B cell (primary cell): Measurements from ENCODE around the gene PCDH9. TPM values are rescaled to one million over a fixed set of nuclear protein-coding genes. Genes with fewer than 3 reads are reported as not detected.

Experiments
- ATAC-seq: fragments of 200-7000 bp; cut with Tn5 transposase; one replicate; pipeline ENCODE4 v1.10.0; 2021; ENCODE audit warnings: low read depth, mild to moderate bottlenecking, moderate number of reproducible peaks, moderate library complexity
- CTCF ChIA-PET: fragments of 350-600 bp; sonication (Branson Sonifier 250); formaldehyde crosslinking; loops from one replicate; lab custom pipeline; 2021; ENCODE audit warnings: antibody characterized with exemption, inconsistent platforms; lab: Charles Lee
- POLR2A ChIA-PET: fragments of 350-600 bp; sonication (Branson Sonifier 250); formaldehyde crosslinking; loops from one replicate; lab custom pipeline; 2021; ENCODE audit warnings: antibody characterized with exemption; lab: Charles Lee
- DNase-seq: peaks from one replicate; pipeline ENCODE4 v3.0.0; 2013
- H2AFZ ChIP-seq: 2 replicates; pipeline ENCODE4 v1.6.1; 2012; ENCODE audit warnings: mild to moderate bottlenecking, low read depth, low read length; ENCODE audit not compliant: insufficient read depth, poor library complexity, severe bottlenecking
- H3K27ac ChIP-seq, 2 donors: 1 replicate in 1 of 2; 2 replicates in 1 of 2; pipeline ENCODE4 v1.5.1; 2012 to 2013; ENCODE audit warnings: low read length in 2 of 2, mild to moderate bottlenecking in 2 of 2, moderate library complexity in 1 of 2
- H3K27me3 ChIP-seq, 4 experiments: fragments of 200-600 bp in 1 of 4; sonication (generic) in 1 of 4; replicated peaks in 1 of 4; 1 replicate in 2 of 4; 2 replicates in 2 of 4; pipeline versions ENCODE4 v1.6.1 to v1.7.0; 2013 to 2016; ENCODE audit warnings: low read length in 3 of 4, mild to moderate bottlenecking in 2 of 4, mixed read lengths in 1 of 4, moderate library complexity in 1 of 4; ENCODE audit not compliant: insufficient read depth in 4 of 4, control insufficient read depth in 3 of 4; ENCODE audit errors: control extremely low read depth in 1 of 4
- H3K36me3 ChIP-seq, 2 experiments: replicated peaks in 1 of 2; 1 replicate in 1 of 2; 2 replicates in 1 of 2; pipeline versions ENCODE4 v1.6.1 to v1.7.1; 2013; ENCODE audit warnings: low read length in 1 of 2; ENCODE audit not compliant: insufficient read depth in 2 of 2, control insufficient read depth in 1 of 2; ENCODE audit errors: control extremely low read depth in 1 of 2, extremely low read depth in 1 of 2
- H3K4me1 ChIP-seq, 2 donors: fragments of 200-600 bp in 1 of 2; sonication (generic) in 1 of 2; 1 replicate in 1 of 2; 2 replicates in 1 of 2; pipeline versions ENCODE4 v1.5.1 to v1.6.1; 2013 to 2017; ENCODE audit warnings: low read length in 2 of 2; ENCODE audit not compliant: control insufficient read depth in 2 of 2, insufficient read depth in 2 of 2
- H3K4me2 ChIP-seq: replicated peaks from 2 replicates; pipeline ENCODE3; 2012; ENCODE audit warnings: mild to moderate bottlenecking, low read depth, low read length; ENCODE audit not compliant: poor library complexity, severe bottlenecking
- H3K4me3 ChIP-seq, 5 experiments: fragments of 200-600 bp in 1 of 5; sonication (generic) in 1 of 5; 1 replicate in 3 of 5; 2 replicates in 2 of 5; pipeline versions ENCODE4 v1.5.1 to v1.7.0; 2011 to 2016; ENCODE audit warnings: low read length in 4 of 5, mild to moderate bottlenecking in 4 of 5, low read depth in 2 of 5, control low read depth in 1 of 5, moderate library complexity in 1 of 5; ENCODE audit not compliant: insufficient read depth in 1 of 5; ENCODE audit errors: control extremely low read depth in 1 of 5, extremely low read depth in 1 of 5
- H3K79me2 ChIP-seq: fragments of 200-600 bp; sonication (generic); one replicate; pipeline ENCODE4 v1.6.0; 2016; ENCODE audit warnings: low read length; ENCODE audit not compliant: control insufficient read depth, insufficient read depth
- H3K9ac ChIP-seq: fragments of 200-600 bp; sonication (generic); 2 replicates; pipeline ENCODE4 v1.6.1; 2017; ENCODE audit warnings: mild to moderate bottlenecking, low read length, moderate library complexity
- H3K9me3 ChIP-seq, 3 donors: one replicate each; pipeline versions ENCODE4 v1.6.1 to v1.7.1; 2013; ENCODE audit warnings: low read length in 2 of 3; ENCODE audit not compliant: control insufficient read depth in 2 of 3, insufficient read depth in 1 of 3; ENCODE audit errors: control extremely low read depth in 1 of 3
- H4K20me1 ChIP-seq: 2 replicates; pipeline ENCODE4 v1.6.0; 2012; ENCODE audit warnings: mild to moderate bottlenecking, low read length; ENCODE audit not compliant: insufficient read depth, control insufficient read depth, poor library complexity, severe bottlenecking
- H3K27ac Mint-ChIP-seq: one replicate; pipeline ENCODE4 v1.8.0; 2021; ENCODE audit warnings: mixed read lengths
- H3K27me3 Mint-ChIP-seq: one replicate; pipeline ENCODE4 v1.8.0; 2021; ENCODE audit warnings: mixed read lengths
- H3K4me1 Mint-ChIP-seq: one replicate; pipeline ENCODE4 v1.8.0; 2021; ENCODE audit warnings: mixed read lengths
- H3K4me3 Mint-ChIP-seq: one replicate; pipeline ENCODE4 v1.8.0; 2021; ENCODE audit warnings: mixed read lengths
- H3K9me3 Mint-ChIP-seq: one replicate; pipeline ENCODE4 v1.8.0; 2022; ENCODE audit warnings: mixed read lengths; ENCODE audit not compliant: insufficient read depth
- EZH2 ChIP-seq: IDR thresholded peaks from 2 replicates; pipeline ENCODE4 v1.6.1; 2012; ENCODE audit warnings: borderline replicate concordance, low read depth, mild to moderate bottlenecking, moderate library complexity, low read length; ENCODE audit not compliant: insufficient read depth, poor library complexity, severe bottlenecking
- WGBS: methylation state at CpG from one replicate; pipeline ENCODE4 v1.1.5; 2013; ENCODE audit warnings: missing lambda C conversion rate; ENCODE audit not compliant: insufficient coverage; 5-methylcytosine and 5-hydroxymethylcytosine counted together
- intact Hi-C: fragments of 100-400 bp; cut with micrococcal nuclease; formaldehyde crosslinking; loops from one replicate; pipeline ENCODE4 v1.10.0; 2022
- polyA plus RNA-seq: library from polyadenylated mRNA; depleted of rRNA; stranded (reverse); fragments of >200 nt; gene quantifications from 2 replicates; pipeline ENCODE4 v1.2.3, GENCODE V29; 2012
- total RNA-seq, 2 donors: library from RNA; stranded (reverse); fragments of 120-200 nt in 1 of 2; gene quantifications; 1 replicate in 1 of 2; 2 replicates in 1 of 2; pipeline versions ENCODE4 v1.2.3 to v1.2.4, GENCODE V29; 2013 to 2022
- TF ChIP-seq, protein P1 (sequence below): fragments of 200-600 bp; IDR thresholded peaks from one replicate; pipeline ENCODE4 v1.8.0; 2022; ENCODE audit warnings: antibody characterized with exemption, mild to moderate bottlenecking

Gene PCDH9
- total and polyA plus RNA-seq, 2 donors (not counting 1 experiment from before 2014, with no cell fraction given) = 13.1 to 21.8 TPM

DNA sequence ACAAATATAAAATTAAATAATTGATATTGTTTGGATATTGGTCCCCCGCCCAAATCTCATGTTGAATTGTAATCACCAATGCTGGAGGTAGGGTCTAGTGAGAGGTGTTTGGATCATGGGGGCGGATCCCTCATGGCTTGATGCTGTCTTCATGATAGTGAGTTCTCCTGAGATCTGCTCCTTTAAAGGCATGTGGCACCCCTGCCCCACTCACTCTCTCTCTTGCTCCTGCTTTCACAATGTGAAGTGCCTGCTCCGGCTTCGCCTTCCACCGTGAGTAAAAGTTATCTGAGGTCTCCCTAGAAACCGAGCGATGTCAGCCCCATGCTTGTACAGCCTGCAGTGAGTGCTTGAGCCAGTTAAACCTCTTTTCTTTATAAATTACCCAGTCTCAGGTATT is 248.2 kb downstream of the PCDH9 start:
- Histone ChIP-seq H3K4me1 (no peaks in the 10 kb centered on the region), H3K4me2 (no peak overlapping the region), H3K27ac (no peak overlapping the region), H4K20me1 (no peaks in the 10 kb centered on the region), H3K9me3 (peaks cover 0 to 1% (median 0%) of the 10 kb centered on the region in 3 donors), H3K27me3 (no peaks in the 10 kb centered on the region), H3K9ac (no peak overlapping the region), H2AFZ (no peak overlapping the region), H3K79me2 (no peaks in the 10 kb centered on the region), H3K36me3 (no peaks in the 10 kb centered on the region), H3K4me3 (no peak overlapping the region)
- H3K4me1 Mint-ChIP-seq = peaks cover 2% of the 10 kb centered on the region
- TF ChIP-seq, protein P1, sequence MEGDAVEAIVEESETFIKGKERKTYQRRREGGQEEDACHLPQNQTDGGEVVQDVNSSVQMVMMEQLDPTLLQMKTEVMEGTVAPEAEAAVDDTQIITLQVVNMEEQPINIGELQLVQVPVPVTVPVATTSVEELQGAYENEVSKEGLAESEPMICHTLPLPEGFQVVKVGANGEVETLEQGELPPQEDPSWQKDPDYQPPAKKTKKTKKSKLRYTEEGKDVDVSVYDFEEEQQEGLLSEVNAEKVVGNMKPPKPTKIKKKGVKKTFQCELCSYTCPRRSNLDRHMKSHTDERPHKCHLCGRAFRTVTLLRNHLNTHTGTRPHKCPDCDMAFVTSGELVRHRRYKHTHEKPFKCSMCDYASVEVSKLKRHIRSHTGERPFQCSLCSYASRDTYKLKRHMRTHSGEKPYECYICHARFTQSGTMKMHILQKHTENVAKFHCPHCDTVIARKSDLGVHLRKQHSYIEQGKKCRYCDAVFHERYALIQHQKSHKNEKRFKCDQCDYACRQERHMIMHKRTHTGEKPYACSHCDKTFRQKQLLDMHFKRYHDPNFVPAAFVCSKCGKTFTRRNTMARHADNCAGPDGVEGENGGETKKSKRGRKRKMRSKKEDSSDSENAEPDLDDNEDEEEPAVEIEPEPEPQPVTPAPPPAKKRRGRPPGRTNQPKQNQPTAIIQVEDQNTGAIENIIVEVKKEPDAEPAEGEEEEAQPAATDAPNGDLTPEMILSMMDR = no peak
- TF ChIP-seq EZH2 = no peak
- no peak for ATAC-seq
- intact Hi-C loops = no loop called here
- H3K27me3 Mint-ChIP-seq = no peaks in the 10 kb centered on the region
- H3K27ac Mint-ChIP-seq = no peak overlapping the region
- 100% methylated on average over 3 of the region's 7 CpGs for WGBS
- no peak overlapping the region for H3K4me3 Mint-ChIP-seq
- POLR2A ChIA-PET = no interaction called here
- CTCF ChIA-PET = no interaction called here
- no peak for DNase-seq
- peaks cover 2% of the 10 kb centered on the region for H3K9me3 Mint-ChIP-seq

DNA sequence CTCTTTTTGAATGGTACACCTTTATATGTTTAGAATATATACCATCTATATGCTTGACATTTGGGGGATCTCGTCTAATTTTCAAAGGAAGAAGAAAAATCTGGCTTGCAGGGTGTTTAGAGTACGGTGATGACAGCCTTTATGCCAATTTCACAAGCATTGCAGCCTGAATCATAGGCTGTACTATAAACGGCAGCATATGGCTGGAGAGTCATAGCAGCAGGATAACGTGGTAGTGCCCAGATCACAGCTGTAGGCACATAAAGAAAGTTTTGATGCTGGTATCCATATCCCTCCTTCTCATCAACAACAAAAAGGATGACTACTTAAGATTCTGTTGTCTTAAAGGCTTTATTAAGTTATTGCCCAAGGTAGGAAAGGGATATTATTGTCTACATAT is 253.0 kb downstream of the PCDH9 start:
- H3K4me3 Mint-ChIP-seq = no peak overlapping the region
- no peaks in the 10 kb centered on the region for H3K9me3 Mint-ChIP-seq

More for the DNA sequence above, 253.0 kb downstream of the PCDH9 start:
- H3K36me3 ChIP-seq = no peaks in the 10 kb centered on the region
- ATAC-seq (no peak), DNase-seq (no peak)
- intact Hi-C loops = no loop called here
- no peak overlapping the region for H3K27ac ChIP-seq
- H2AFZ ChIP-seq = no peak overlapping the region
- 92% methylated on average over 2 of the region's 4 CpGs for WGBS
- H3K9ac ChIP-seq = no peak overlapping the region
- H3K4me3 ChIP-seq = no peak overlapping the region
- H3K4me1 ChIP-seq = no peaks in the 10 kb centered on the region
- H3K4me1 Mint-ChIP-seq = no peaks in the 10 kb centered on the region
- no peaks in the 10 kb centered on the region for H3K27me3 ChIP-seq
- no peaks in the 10 kb centered on the region for H3K79me2 ChIP-seq
- ChIA-PET CTCF (no interaction called here), POLR2A (no interaction called here)
- no peak for TF ChIP-seq EZH2
- TF ChIP-seq, protein P1 = no peak
- no peaks in the 10 kb centered on the region for H3K27me3 Mint-ChIP-seq
- peaks cover 0 to 1% (median 0%) of the 10 kb centered on the region in 3 donors for H3K9me3 ChIP-seq
- H4K20me1 ChIP-seq = no peaks in the 10 kb centered on the region
- H3K27ac Mint-ChIP-seq = no peak overlapping the region
- no peak overlapping the region for H3K4me2 ChIP-seq
